Liver (tissue), 9 donors: ENCODE data around the gene KIF18B. TPM values are rescaled to one million over a fixed set of nuclear protein-coding genes. Genes with fewer than 3 reads are reported as not detected.

Experiments
- DNase-seq: peaks from one replicate; pipeline ENCODE4 v3.0.0-alpha.2; 2017; ENCODE audit warnings: low spot score
- H3K27ac ChIP-seq, 2 donors: one replicate each; pipeline ENCODE4 v1.7.0; 2013; ENCODE audit warnings: inconsistent platforms in 2 of 2, low read length in 2 of 2, control low read depth in 1 of 2, low read depth in 1 of 2, mild to moderate bottlenecking in 1 of 2
- H3K27me3 ChIP-seq, 4 donors: one replicate each; pipeline versions ENCODE4 v1.6.1 to v1.7.0; 2013; ENCODE audit warnings: low read length in 3 of 4, inconsistent platforms in 1 of 4, mild to moderate bottlenecking in 1 of 4, moderate library complexity in 1 of 4; ENCODE audit not compliant: control insufficient read depth in 4 of 4, insufficient read depth in 4 of 4
- H3K36me3 ChIP-seq, 4 donors: one replicate each; pipeline versions ENCODE4 v1.6.1 to v1.7.0; 2013; ENCODE audit warnings: low read length in 3 of 4, mild to moderate bottlenecking in 3 of 4, low read depth in 1 of 4, moderate library complexity in 1 of 4; ENCODE audit not compliant: control insufficient read depth in 4 of 4, insufficient read depth in 3 of 4
- H3K4me1 ChIP-seq, 4 donors: one replicate each; pipeline versions ENCODE4 v1.6.1 to v1.7.0; 2013; ENCODE audit warnings: low read length in 3 of 4, mild to moderate bottlenecking in 3 of 4, moderate library complexity in 1 of 4; ENCODE audit not compliant: control insufficient read depth in 4 of 4, insufficient read depth in 4 of 4
- H3K4me3 ChIP-seq, 3 donors: one replicate each; pipeline versions ENCODE4 v1.6.1 to v1.7.0; 2013; ENCODE audit warnings: low read length in 3 of 3, control low read depth in 1 of 3, low read depth in 1 of 3, mild to moderate bottlenecking in 1 of 3
- H3K9ac ChIP-seq, 2 donors: one replicate each; pipeline ENCODE4 v1.7.0; 2013; ENCODE audit warnings: low read length in 2 of 2, mild to moderate bottlenecking in 2 of 2, moderate library complexity in 2 of 2, control low read depth in 1 of 2, low read depth in 1 of 2
- H3K9me3 ChIP-seq, 4 donors: one replicate each; pipeline versions ENCODE4 v1.6.1 to v1.7.0; 2013; ENCODE audit warnings: low read length in 3 of 4; ENCODE audit not compliant: control insufficient read depth in 4 of 4
- ATF3 ChIP-seq: IDR thresholded peaks from 2 replicates; pipeline ENCODE4 v1.6.1; 2016; ENCODE audit warnings: antibody characterized with exemption
- CTCF ChIP-seq: fragments of 150-350 bp; IDR thresholded peaks from 2 replicates; pipeline ENCODE4 v1.5.1; 2017; ENCODE audit warnings: improper control_type of control experiment, low read depth, low read length; ENCODE audit not compliant: missing input control
- EGR1 ChIP-seq, 2 donors: IDR thresholded peaks; 2 replicates each; pipeline ENCODE4 v1.6.1; 2016 to 2018; ENCODE audit warnings: antibody characterized with exemption in 2 of 2, low read depth in 2 of 2
- FOXA1 ChIP-seq: IDR thresholded peaks from 2 replicates; pipeline ENCODE4 v1.6.1; 2016; ENCODE audit warnings: antibody characterized with exemption
- FOXA2 ChIP-seq: IDR thresholded peaks from 2 replicates; pipeline ENCODE4 v1.6.1; 2016; ENCODE audit warnings: antibody characterized with exemption
- GABPA ChIP-seq, 2 donors: IDR thresholded peaks in 1 of 2; conservative IDR thresholded peaks in 1 of 2; 2 replicates each; pipeline ENCODE4 v1.6.1; 2016; ENCODE audit warnings: antibody characterized with exemption in 2 of 2, mild to moderate bottlenecking in 1 of 2, moderate library complexity in 1 of 2
- HNF4A ChIP-seq, 2 donors: conservative IDR thresholded peaks; 2 replicates each; pipeline ENCODE4 v1.6.1; 2016; ENCODE audit warnings: antibody characterized with exemption in 2 of 2, mild to moderate bottlenecking in 2 of 2
- HNF4G ChIP-seq: IDR thresholded peaks from 2 replicates; pipeline ENCODE4 v1.6.1; 2016; ENCODE audit warnings: antibody characterized with exemption
- JUND ChIP-seq, 2 donors: IDR thresholded peaks; 2 replicates each; pipeline ENCODE4 v1.6.1; 2016; ENCODE audit warnings: antibody characterized with exemption in 2 of 2
- MAX ChIP-seq: IDR thresholded peaks from 2 replicates; pipeline ENCODE4 v1.6.1; 2016; ENCODE audit warnings: antibody characterized with exemption
- NR2F2 ChIP-seq: IDR thresholded peaks from 2 replicates; pipeline ENCODE4 v1.6.1; 2016; ENCODE audit warnings: antibody characterized with exemption
- RAD21 ChIP-seq, 2 donors: IDR thresholded peaks; 2 replicates each; pipeline ENCODE4 v1.6.1; 2016; ENCODE audit warnings: antibody characterized with exemption in 2 of 2, mild to moderate bottlenecking in 2 of 2
- REST ChIP-seq: IDR thresholded peaks from 2 replicates; pipeline ENCODE4 v1.6.1; 2016; ENCODE audit warnings: antibody characterized with exemption, mild to moderate bottlenecking
- RXRA ChIP-seq, 2 donors: IDR thresholded peaks; 2 replicates each; pipeline ENCODE4 v1.6.1; 2017 to 2018; ENCODE audit warnings: antibody characterized with exemption in 2 of 2, mild to moderate bottlenecking in 1 of 2
- SP1 ChIP-seq: IDR thresholded peaks from 2 replicates; pipeline ENCODE4 v1.6.1; 2018; ENCODE audit warnings: antibody characterized with exemption, mild to moderate bottlenecking
- TAF1 ChIP-seq: conservative IDR thresholded peaks from 2 replicates; pipeline ENCODE4 v1.6.1; 2016; ENCODE audit warnings: antibody characterized with exemption, mild to moderate bottlenecking
- YY1 ChIP-seq: IDR thresholded peaks from 2 replicates; pipeline ENCODE4 v1.6.1; 2016; ENCODE audit warnings: antibody characterized with exemption, mild to moderate bottlenecking
- ZBTB33 ChIP-seq: IDR thresholded peaks from 2 replicates; pipeline ENCODE4 v1.6.1; 2016; ENCODE audit warnings: antibody characterized with exemption
- WGBS: extraction: QIAGEN DNeasy Blood & Tissue Kit; methylation state at CpG from one replicate; pipeline ENCODE4 v1.1.7; 2013; 5-methylcytosine and 5-hydroxymethylcytosine counted together
- polyA plus RNA-seq, 2 donors: library from polyadenylated mRNA; stranded (reverse) in 1 of 2; unstranded in 1 of 2; fragments of 200-250 nt in 1 of 2; fragments of >200 nt in 1 of 2; fragmentation: Nextera tagmentation in 1 of 2; extraction: Ambion mirVana in 1 of 2; gene quantifications; one replicate each; pipeline versions ENCODE4 v1.2.1 to v1.2.3, GENCODE V29; 2013 to 2015
- total RNA-seq, 2 donors: library from RNA; depleted of rRNA; stranded (reverse); fragments of >200 nt; gene quantifications; one replicate each; pipeline ENCODE4 v1.2.3, GENCODE V29; 2014
- donor health status: healthy.
- donor health status: healthy.
- donor health status: healthy.
- donor health status: healthy.
- donor health status: healthy.

The KIF18B gene
- total and polyA plus RNA-seq, 4 donors = under 0.01 to 11.9 (median 0.48) TPM

- Histone ChIP-seq H3K4me1 (peaks cover 6 to 22% (median 19%) of the 10 kb centered on the region in 4 donors), H3K27ac (no peak overlapping the region)
- no peak for DNase-seq
These were observed 46.1 kb downstream of the KIF18B start for GRCh38 chr17:44901411-44901921.

More at GRCh38 chr17:44901411-44901921, 46.1 kb downstream of the KIF18B start:
- 78% methylated on average over 4 of the region's 4 CpGs for WGBS
- H3K27me3 ChIP-seq = no peaks in the 10 kb centered on the region
- no peaks in the 10 kb centered on the region for H3K36me3 ChIP-seq
- no peak overlapping the region for H3K9ac ChIP-seq
- no peak for TF ChIP-seq MAX
- TF ChIP-seq FOXA1 = no peak
- no peak for TF ChIP-seq RAD21 (IDR thresholded peaks at IDR 0.05)
- TF ChIP-seq REST = no peak
- no peak for TF ChIP-seq EGR1 (IDR thresholded peaks at IDR 0.05; ENCODE audit: low read depth in 2 of 2)
- no peak for TF ChIP-seq GABPA (IDR thresholded peaks at IDR 0.05 in 1 of 2, conservative IDR thresholded peaks at IDR 0.05 in 1 of 2)
- TF ChIP-seq NR2F2 = no peak
- TF ChIP-seq CTCF = no peak
- TF ChIP-seq HNF4G = no peak
- TF ChIP-seq SP1 = no peak
- no peak for TF ChIP-seq YY1
- TF ChIP-seq FOXA2 = no peak
- no peak for TF ChIP-seq ZBTB33
- no peak for TF ChIP-seq JUND (IDR thresholded peaks at IDR 0.05)
- no peak for TF ChIP-seq ATF3
- TF ChIP-seq RXRA (IDR thresholded peaks at IDR 0.05) = no peak
- TF ChIP-seq HNF4A (conservative IDR thresholded peaks at IDR 0.05) = no peak
- TF ChIP-seq TAF1 = no peak
- no peak overlapping the region for H3K4me3 ChIP-seq
- H3K9me3 ChIP-seq = no peaks in the 10 kb centered on the region
